Activated T-cell treated with anti-CD3 and anti-CD28 coated beads, Interleukin-2, amount 50 U/mL, for 1 hour (primary cell): ENCODE results near the gene FMN1.

Experiments
- DNase-seq: peaks from one replicate; pipeline ENCODE4 v3.0.0-alpha.2; 2020

The FMN1 gene

DNA sequence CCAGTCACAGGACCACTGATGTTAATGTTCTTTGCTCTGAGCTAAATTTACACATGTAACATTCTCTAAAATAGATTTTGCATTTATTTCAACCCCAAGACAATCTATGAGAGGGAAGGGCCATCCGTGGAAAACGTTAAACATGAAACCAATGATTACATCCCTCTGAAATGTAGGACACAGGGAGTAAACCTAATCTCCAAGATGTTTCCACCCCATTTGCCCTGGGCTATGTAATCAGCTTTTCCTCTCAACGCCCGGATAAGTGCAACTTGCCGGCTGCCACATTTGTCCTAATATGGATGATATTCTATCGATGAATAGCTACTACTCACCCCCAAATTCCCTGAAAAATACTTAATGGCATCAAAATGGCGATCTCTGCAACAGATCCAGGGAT, 6.4 kb upstream of the FMN1 start:
- DNase-seq = no peak

- DNase-seq = no peak
These were observed 5.9 kb upstream of the FMN1 start for GRCh38 chr15:33200444-33200843.

GRCh38 chr15:33198541-33198940, 4.0 kb upstream of the FMN1 start:
- no peak for DNase-seq

DNA sequence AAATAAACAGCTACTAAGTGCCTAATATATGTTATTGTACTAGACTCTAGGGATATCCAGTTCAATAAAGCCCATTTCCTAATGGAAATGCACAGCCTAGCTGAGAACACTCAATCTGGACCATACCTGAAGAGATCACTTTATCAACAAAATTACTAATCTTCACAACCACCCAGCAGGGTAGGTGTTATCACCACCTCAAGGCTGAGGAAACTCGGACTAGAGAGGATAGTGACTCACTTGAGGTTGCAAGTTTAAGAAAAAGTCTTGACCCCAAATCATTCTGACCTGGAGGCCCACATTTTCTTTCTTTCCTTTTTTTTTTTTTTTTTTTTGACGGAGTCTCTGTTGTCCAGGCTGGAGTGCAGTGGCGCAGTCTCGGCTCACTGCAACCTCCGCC, 3.1 kb upstream of the FMN1 start:
- DNase-seq = no peak

- no peak for DNase-seq
These were observed 277 bp downstream of the FMN1 start for GRCh38 chr15:33194237-33194636.

- DNase-seq = no peak
These were observed 2.9 kb downstream of the FMN1 start for GRCh38 chr15:33191591-33191990.

- no peak for DNase-seq
These were observed 4.0 kb downstream of the FMN1 start for GRCh38 chr15:33190539-33190938.

DNA sequence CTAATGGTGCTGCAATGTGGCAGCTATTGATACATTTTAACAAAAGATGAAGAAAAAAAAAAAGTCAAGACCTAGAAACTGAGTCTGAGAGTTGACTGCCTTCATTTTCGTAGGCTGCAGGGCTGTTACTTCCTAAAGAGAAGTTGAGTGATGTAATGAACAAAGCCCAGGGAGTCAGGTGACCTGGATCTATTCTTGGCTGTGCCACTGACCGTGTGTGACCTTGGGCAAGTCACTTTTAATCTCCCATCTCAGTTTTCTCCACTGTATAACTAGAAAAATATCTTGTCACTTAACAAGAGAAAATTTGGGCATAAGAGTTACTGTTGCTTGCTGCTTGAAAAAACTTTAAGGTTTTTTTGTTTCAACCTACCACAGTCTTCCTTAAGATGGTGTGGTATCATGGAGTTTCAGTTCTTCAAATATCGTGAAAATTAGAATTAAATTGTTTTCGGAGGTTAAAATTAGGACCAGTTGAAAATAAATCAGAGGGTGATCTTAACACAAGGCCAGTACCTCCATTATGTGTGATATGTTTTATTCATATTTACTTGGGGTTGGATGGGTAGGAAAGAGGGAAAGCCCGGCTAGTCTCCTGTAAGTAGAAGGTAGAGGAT, 5.8 kb downstream of the FMN1 start:
- DNase-seq = no peak

DNA sequence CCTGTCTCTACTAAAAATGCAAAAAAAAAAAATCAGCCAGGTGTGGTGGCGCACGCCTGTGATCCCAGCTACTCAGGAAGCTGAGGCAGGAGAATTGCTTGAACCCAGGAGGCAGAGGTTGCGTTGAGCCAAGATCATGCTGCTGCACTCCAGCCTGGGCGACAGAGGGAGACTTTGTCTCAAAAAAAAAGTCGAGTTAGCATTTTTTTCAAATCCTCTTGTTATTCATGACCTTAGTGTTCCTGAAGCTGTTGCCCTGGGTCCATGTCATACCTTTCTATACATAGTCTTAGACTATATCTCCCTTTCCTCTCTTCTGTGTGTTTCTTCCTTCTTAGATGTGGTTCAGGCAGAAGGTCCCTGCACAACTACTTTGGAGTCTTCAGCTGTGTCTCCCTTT, 6.4 kb downstream of the FMN1 start:
- no peak for DNase-seq

- no peak for DNase-seq
These were observed 11.2 kb downstream of the FMN1 start for GRCh38 chr15:33183334-33183733.

DNA sequence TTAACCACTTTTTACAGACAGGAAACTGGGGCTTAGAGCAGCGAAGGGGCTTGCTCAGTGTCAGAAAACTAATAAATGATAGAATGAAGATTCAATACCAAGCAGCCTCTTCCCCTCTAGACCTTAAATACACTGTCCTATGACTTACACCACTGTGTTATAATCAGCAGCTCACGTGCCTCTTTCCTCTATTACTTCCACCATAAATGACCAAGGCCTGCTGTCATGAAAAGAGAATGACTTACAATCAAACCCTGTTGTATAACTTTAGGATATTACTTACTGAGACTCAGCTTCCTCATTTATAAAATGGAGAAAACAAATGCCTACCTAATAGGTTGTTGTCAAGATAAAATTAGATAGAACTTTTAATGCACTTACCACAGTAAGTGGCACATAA, 11.6 kb downstream of the FMN1 start:
- no peak for DNase-seq

DNA sequence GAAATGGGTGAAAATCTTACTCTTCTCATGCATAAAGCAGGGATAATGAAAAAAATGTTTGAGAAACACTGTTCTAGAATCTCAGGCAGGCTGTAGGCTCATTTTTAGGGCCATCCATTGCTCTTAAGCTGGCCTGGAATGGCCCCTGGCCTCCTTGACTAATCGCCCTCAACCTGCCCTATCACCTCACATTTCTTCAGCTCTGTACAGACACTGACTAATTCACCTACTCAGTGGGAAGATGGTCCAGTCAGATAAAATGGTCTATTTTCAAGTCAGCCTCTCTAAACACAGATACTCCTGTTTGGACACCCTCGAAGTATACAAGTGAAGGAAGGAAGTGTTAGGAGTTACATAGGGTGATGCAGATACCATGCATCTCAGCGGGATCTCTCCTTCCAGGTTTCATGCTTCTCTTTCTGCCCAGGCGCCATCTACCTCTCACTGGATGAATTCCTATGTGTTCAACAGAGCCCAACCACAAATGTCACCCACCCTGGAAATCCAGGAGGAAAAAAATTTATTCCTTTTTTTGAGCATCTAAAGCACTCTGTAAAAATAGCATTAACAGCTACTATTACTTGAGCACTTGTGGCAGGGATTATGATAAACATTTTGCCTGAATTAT, 12.1 kb downstream of the FMN1 start:
- no peak for DNase-seq

GRCh38 chr15:33179874-33180273, 14.6 kb downstream of the FMN1 start:
- no peak for DNase-seq

GRCh38 chr15:33171202-33171601, 23.3 kb downstream of the FMN1 start:
- no peak for DNase-seq

- no peak for DNase-seq
These were observed 24.9 kb downstream of the FMN1 start for GRCh38 chr15:33169625-33170024.

GRCh38 chr15:33168444-33168843, 26.1 kb downstream of the FMN1 start:
- DNase-seq = no peak

DNA sequence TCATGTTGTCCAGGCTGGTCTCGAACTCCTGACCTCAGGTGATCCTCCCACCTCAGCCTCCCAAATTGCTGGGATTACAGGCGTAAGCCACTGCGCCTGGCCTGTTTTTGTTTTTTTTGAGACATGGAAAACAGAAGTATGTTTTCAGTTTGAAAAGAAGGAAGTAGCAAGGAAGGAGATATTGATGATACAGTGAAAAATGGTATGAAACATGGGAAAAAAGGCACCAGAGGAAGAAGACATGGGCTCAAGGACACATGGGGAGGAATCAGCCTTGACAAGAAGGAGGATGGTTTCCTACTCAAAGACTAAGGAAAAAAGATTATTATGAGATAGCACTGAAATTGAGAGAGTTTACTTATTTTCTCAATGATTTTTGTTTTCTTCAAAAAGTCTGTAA, 30.7 kb downstream of the FMN1 start:
- DNase-seq = no peak

DNA sequence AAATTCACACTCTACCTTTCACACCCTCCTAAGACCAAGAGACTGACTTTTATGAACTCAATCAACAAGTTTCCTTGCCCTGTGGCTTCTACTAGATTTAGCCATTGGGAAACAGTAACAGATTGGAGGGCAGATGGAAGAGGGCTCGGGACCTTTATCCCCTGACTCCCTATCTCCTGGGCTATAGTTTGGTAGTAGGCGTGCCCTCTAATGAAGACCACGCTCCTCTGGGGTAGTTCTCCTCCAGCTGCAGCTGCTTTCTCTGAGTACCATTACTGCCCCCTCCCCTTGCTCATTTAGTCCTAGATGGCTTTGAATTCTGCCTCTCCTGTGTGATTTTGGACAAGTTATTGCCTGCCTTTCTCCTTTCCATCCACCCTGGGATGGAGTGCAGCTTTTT, 33.3 kb downstream of the FMN1 start:
- DNase-seq = no peak

GRCh38 chr15:33160581-33161165, 33.8 kb downstream of the FMN1 start:
- no peak for DNase-seq

GRCh38 chr15:33159726-33160453, 34.6 kb downstream of the FMN1 start:
- no peak for DNase-seq

- no peak for DNase-seq
These were observed 36.1 kb downstream of the FMN1 start for GRCh38 chr15:33158366-33158765.

DNA sequence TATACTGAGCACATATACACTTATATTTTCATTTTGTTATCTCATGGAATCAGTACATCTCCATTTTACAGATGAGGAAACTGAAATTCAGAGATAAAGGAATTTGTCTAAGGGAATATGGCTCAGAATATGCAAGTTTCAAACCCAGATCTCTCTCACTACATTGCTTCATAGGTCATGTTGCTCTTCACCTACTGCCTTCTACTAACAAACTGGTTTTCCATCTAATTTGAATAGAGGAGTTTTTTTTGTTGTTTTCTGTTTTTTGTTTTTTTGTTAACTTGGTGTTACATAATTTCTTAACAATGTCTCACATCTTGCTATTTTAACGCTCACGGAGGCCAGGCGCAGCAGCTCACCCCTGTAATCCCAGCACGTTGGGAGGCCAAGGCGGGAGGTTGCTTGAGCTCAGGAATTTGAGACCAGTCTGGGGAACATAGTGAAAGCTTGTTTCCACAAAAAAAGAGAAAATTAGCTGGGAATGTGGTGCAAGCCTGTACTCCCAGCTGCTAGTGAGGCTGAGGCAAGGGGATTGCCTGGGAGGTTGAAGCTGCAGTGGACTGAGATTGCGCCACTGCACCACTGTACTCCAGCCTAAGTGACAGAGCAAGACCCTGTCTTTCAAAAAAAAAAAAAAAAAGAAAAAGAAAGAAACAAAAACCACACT, 37.0 kb downstream of the FMN1 start:
- DNase-seq = no peak

DNA sequence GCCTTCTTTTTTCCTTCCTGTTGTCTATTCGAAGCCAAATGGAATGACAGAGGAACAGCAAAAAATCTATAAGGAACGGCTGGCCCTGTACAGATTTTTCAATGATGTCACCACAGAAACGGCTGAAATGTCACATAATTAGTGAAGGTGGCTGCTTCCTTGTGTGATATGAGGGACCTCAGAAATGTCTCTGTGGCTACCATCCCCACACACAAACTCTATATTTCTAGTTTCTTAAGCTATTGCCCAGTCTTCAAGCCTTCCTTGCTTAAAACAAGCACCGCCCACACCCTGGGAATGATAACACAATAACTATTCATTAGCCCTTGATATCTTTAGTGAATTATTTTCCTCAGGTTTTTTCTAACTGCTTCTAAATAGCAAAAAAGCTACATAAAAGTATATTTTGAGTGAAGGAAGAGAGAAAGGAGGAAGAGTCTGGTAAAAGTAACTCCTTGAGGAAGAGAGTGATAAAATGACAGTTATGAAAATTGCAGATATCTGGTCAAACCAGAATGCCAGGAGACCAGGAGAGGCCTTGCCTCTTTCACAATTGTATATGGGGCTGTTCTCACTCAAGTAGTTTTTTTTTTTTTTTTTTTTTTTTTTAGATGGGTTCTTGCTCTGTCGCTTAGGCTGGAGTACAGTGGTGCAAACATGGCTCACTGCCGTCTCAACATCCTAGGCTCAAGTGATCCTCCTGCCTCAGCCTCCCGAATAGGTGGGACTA, 38.7 kb downstream of the FMN1 start:
- DNase-seq = no peak
